H1 (cell line): ENCODE measurements around the gene ETS1. TPM values are rescaled to one million over a fixed set of nuclear protein-coding genes. Genes with fewer than 3 reads are reported as not detected.

Experiments used
- CTCF ChIA-PET: fragments of 300-600 bp; sonication (Branson Sonifier 250); formaldehyde crosslinking; loops from one replicate; lab custom pipeline; 2021; ENCODE audit not compliant: partially characterized antibody; lab: Charles Lee
- POLR2A ChIA-PET: fragments of 300-600 bp; sonication (Branson Sonifier 250); formaldehyde crosslinking; loops from one replicate; lab custom pipeline; 2021; ENCODE audit warnings: inconsistent platforms; ENCODE audit not compliant: partially characterized antibody; lab: Charles Lee
- DNase-seq, 2 experiments: peaks; one replicate each; pipeline versions ENCODE4 v3.0.0 to v3.0.0-alpha.2; 2010 to 2022; ENCODE audit warnings: low spot score in 2 of 2, low read depth in 1 of 2, mixed read lengths in 1 of 2
- FAIRE-seq: peaks from 2 replicates; lab custom pipeline; 2011; peaks lifted over from hg19 to GRCh38; lab: Jason Lieb, UNC
- H2AFZ ChIP-seq: 2 replicates; pipeline ENCODE4 v1.8.1; 2012; ENCODE audit warnings: low read length, inconsistent platforms
- H2AK5ac ChIP-seq: 2 replicates; pipeline ENCODE4 v1.6.1; 2013; ENCODE audit warnings: low read depth, low read length
- H2BK120ac ChIP-seq: replicated peaks from 2 replicates; pipeline ENCODE3; 2013; ENCODE audit warnings: low read depth, low read length, inconsistent platforms
- H2BK12ac ChIP-seq: 2 replicates; pipeline ENCODE4 v1.6.1; 2013; ENCODE audit warnings: low read depth, low read length
- H2BK15ac ChIP-seq: 2 replicates; pipeline ENCODE4 v1.6.1; 2013; ENCODE audit warnings: low read length
- H2BK20ac ChIP-seq: 2 replicates; pipeline ENCODE4 v1.6.1; 2013; ENCODE audit warnings: low read length
- H2BK5ac ChIP-seq: 2 replicates; pipeline ENCODE4 v1.6.1; 2013; ENCODE audit warnings: low read depth, low read length
- H3K14ac ChIP-seq: 2 replicates; pipeline ENCODE4 v1.6.1; 2013; ENCODE audit warnings: inconsistent platforms; ENCODE audit not compliant: insufficient read length
- H3K18ac ChIP-seq: 2 replicates; pipeline ENCODE4 v1.6.1; 2013; ENCODE audit warnings: low read length; ENCODE audit errors: extremely low read depth
- H3K23ac ChIP-seq: 2 replicates; pipeline ENCODE4 v1.6.1; 2013; ENCODE audit warnings: inconsistent platforms; ENCODE audit not compliant: insufficient read length
- H3K23me2 ChIP-seq: 2 replicates; pipeline ENCODE4 v1.6.1; 2013; ENCODE audit warnings: low read depth, low read length
- H3K27ac ChIP-seq: 2 replicates; pipeline ENCODE4 v1.6.1; 2011; ENCODE audit warnings: low read depth, low read length, inconsistent platforms
- H3K27me3 ChIP-seq, 4 experiments: replicated peaks in 1 of 4; 1 replicate in 1 of 4; 2 replicates in 3 of 4; pipeline versions ENCODE4 v1.6.1 to v1.8.1; 2011 to 2013; ENCODE audit warnings: low read length in 3 of 4, mild to moderate bottlenecking in 3 of 4, inconsistent platforms in 2 of 4, mixed read lengths in 2 of 4, moderate library complexity in 1 of 4; ENCODE audit not compliant: control insufficient read depth in 3 of 4, insufficient read depth in 3 of 4; ENCODE audit errors: extremely low read depth in 1 of 4
- H3K36me3 ChIP-seq, 4 experiments: 2 replicates each; pipeline versions ENCODE4 v1.6.1 to v1.8.1; 2011 to 2013; ENCODE audit warnings: mild to moderate bottlenecking in 4 of 4, low read length in 3 of 4, moderate library complexity in 2 of 4, control low read depth in 1 of 4, inconsistent platforms in 1 of 4; ENCODE audit not compliant: insufficient read depth in 4 of 4, control insufficient read depth in 2 of 4
- H3K4ac ChIP-seq: replicated peaks from 2 replicates; pipeline ENCODE3; 2013; ENCODE audit warnings: low read length, low read depth, mixed read lengths, inconsistent platforms; ENCODE audit not compliant: insufficient read length
- H3K4me1 ChIP-seq, 4 experiments: replicated peaks in 1 of 4; 1 replicate in 1 of 4; 2 replicates in 3 of 4; pipeline versions ENCODE4 v1.6.1 to v1.8.1; 2011 to 2013; ENCODE audit warnings: low read length in 3 of 4, inconsistent platforms in 2 of 4, mixed read lengths in 1 of 4; ENCODE audit not compliant: insufficient read depth in 4 of 4, control insufficient read depth in 3 of 4
- H3K4me2 ChIP-seq, 2 experiments: 2 replicates each; pipeline versions ENCODE4 v1.6.1 to v1.8.1; 2011 to 2013; ENCODE audit warnings: low read depth in 2 of 2, low read length in 2 of 2, control low read depth in 1 of 2, inconsistent platforms in 1 of 2, mild to moderate bottlenecking in 1 of 2; ENCODE audit not compliant: insufficient read depth in 1 of 2
- H3K4me3 ChIP-seq, 4 experiments: fragments of 200-600, 300-600 bp in 1 of 4; sonication (generic), shearing (Covaris generic), sonication (Bioruptor Twin) in 1 of 4; 2 replicates each; pipeline versions ENCODE4 v1.5.1 to v1.8.1; 2011 to 2016; ENCODE audit warnings: low read length in 4 of 4, low read depth in 3 of 4, control low read depth in 2 of 4, inconsistent platforms in 2 of 4, mild to moderate bottlenecking in 2 of 4, mixed read lengths in 1 of 4, moderate library complexity in 1 of 4; ENCODE audit not compliant: insufficient read depth in 2 of 4; ENCODE audit errors: extremely low read depth in 1 of 4
- H3K56ac ChIP-seq: replicated peaks from 2 replicates; pipeline ENCODE3; 2013; ENCODE audit warnings: low read depth, mild to moderate bottlenecking, mixed read lengths, low read length, inconsistent platforms; ENCODE audit not compliant: insufficient read length
- H3K79me1 ChIP-seq: 2 replicates; pipeline ENCODE4 v1.6.1; 2013; ENCODE audit warnings: low read depth, low read length, control low read depth
- H3K79me2 ChIP-seq, 2 experiments: 2 replicates each; pipeline versions ENCODE4 v1.6.1 to v1.8.1; 2012 to 2013; ENCODE audit warnings: low read length in 2 of 2, mild to moderate bottlenecking in 2 of 2, inconsistent platforms in 1 of 2; ENCODE audit not compliant: insufficient read depth in 2 of 2, control insufficient read depth in 1 of 2
- H3K9ac ChIP-seq, 4 experiments: replicated peaks in 1 of 4; 1 replicate in 1 of 4; 2 replicates in 3 of 4; pipeline versions ENCODE4 v1.6.1 to v1.8.1; 2011 to 2013; ENCODE audit warnings: low read depth in 3 of 4, low read length in 3 of 4, control low read depth in 2 of 4, mild to moderate bottlenecking in 2 of 4, moderate library complexity in 2 of 4, inconsistent platforms in 1 of 4; ENCODE audit errors: extremely low read depth in 1 of 4
- H3K9me3 ChIP-seq, 2 experiments: 2 replicates each; pipeline versions ENCODE4 v1.6.1 to v1.8.1; 2012 to 2013; ENCODE audit warnings: mild to moderate bottlenecking in 2 of 2, moderate library complexity in 2 of 2, control low read depth in 1 of 2, inconsistent platforms in 1 of 2, low read depth in 1 of 2, low read length in 1 of 2, mixed read lengths in 1 of 2; ENCODE audit not compliant: insufficient read depth in 2 of 2
- H4K20me1 ChIP-seq, 2 experiments: replicated peaks in 1 of 2; 2 replicates each; pipeline versions ENCODE3 to v1.8.1; 2011 to 2013; ENCODE audit warnings: inconsistent platforms in 2 of 2, low read length in 2 of 2, mild to moderate bottlenecking in 1 of 2; ENCODE audit not compliant: insufficient read depth in 2 of 2, control insufficient read depth in 1 of 2
- H4K5ac ChIP-seq: 2 replicates; pipeline ENCODE4 v1.6.1; 2013; ENCODE audit warnings: low read length, low read depth, mixed read lengths, inconsistent platforms; ENCODE audit not compliant: insufficient read length
- H4K8ac ChIP-seq: 2 replicates; pipeline ENCODE4 v1.8.0; 2013; ENCODE audit warnings: mild to moderate bottlenecking, moderate library complexity, low read length, inconsistent platforms; ENCODE audit not compliant: insufficient read depth; ENCODE audit errors: extremely low read depth
- H4K91ac ChIP-seq: replicated peaks from 2 replicates; pipeline ENCODE3; 2013; ENCODE audit warnings: low read length, mixed read lengths, inconsistent platforms; ENCODE audit not compliant: insufficient read length
- CREB1 ChIP-seq: IDR thresholded peaks from 2 replicates; pipeline ENCODE4 v1.6.1; 2012; ENCODE audit warnings: inconsistent platforms
- EP300 ChIP-seq, 2 experiments: IDR thresholded peaks; 1 replicate in 1 of 2; 2 replicates in 1 of 2; pipeline ENCODE4 v1.6.1; 2011 to 2012; ENCODE audit warnings: low read depth in 2 of 2, low read length in 2 of 2, mild to moderate bottlenecking in 2 of 2, borderline replicate concordance in 1 of 2, inconsistent platforms in 1 of 2, moderate library complexity in 1 of 2
- JUN ChIP-seq: IDR thresholded peaks from 2 replicates; pipeline ENCODE4 v1.6.1; 2011; ENCODE audit warnings: low read depth, mild to moderate bottlenecking, improper control_type of control experiment, low read length
- PHF8 ChIP-seq: fragments of 200-600 bp; sonication (generic); conservative IDR thresholded peaks from 2 replicates; pipeline ENCODE4 v1.7.1; 2012; ENCODE audit warnings: low read depth, mild to moderate bottlenecking, inconsistent platforms, low read length, moderate library complexity
- RNF2 ChIP-seq: fragments of 200-900, 300-1000 bp; sonication (generic); IDR thresholded peaks from 2 replicates; pipeline ENCODE4 v1.7.1; 2016; ENCODE audit warnings: borderline replicate concordance, low read depth, mild to moderate bottlenecking, antibody characterized with exemption, low read length; ENCODE audit not compliant: poor library complexity, severe bottlenecking; ENCODE audit errors: missing control alignments
- SP2 ChIP-seq: IDR thresholded peaks from 2 replicates; pipeline ENCODE4 v1.6.1; 2012; ENCODE audit warnings: mild to moderate bottlenecking, low read length, inconsistent platforms
- TEAD4 ChIP-seq: IDR thresholded peaks from 2 replicates; pipeline ENCODE4 v1.6.1; 2012; ENCODE audit warnings: low read depth, low read length, inconsistent platforms, mixed read lengths
- ZNF274 ChIP-seq: IDR thresholded peaks from 2 replicates; pipeline ENCODE4 v1.7.0; 2012; ENCODE audit warnings: low read length, borderline replicate concordance; ENCODE audit errors: extremely low read depth
- WGBS, 2 experiments: shearing (Covaris generic) in 1 of 2; methylation state at CpG; one replicate each; pipeline versions ENCODE4 v1.1.6 to v1.1.7; 2013 to 2015; ENCODE audit warnings: low lambda C conversion rate in 2 of 2, mixed read lengths in 2 of 2, inconsistent platforms in 1 of 2, low coverage in 1 of 2, missing lambda C conversion rate in 1 of 2; ENCODE audit not compliant: insufficient replicate concordance in 2 of 2, insufficient coverage in 1 of 2, insufficient read length in 1 of 2; ENCODE audit errors: extremely low coverage in 1 of 2, missing lambda C conversion rate in 1 of 2; 5-methylcytosine and 5-hydroxymethylcytosine counted together
- polyA plus RNA-seq, 7 experiments: library from polyadenylated mRNA; depleted of rRNA in 3 of 7; stranded (reverse) in 5 of 7; unstranded in 2 of 7; fragments of >200 nt in 5 of 7; fragments of 200-250 nt in 2 of 7; gene quantifications; 1 replicate in 5 of 7; 2 replicates in 1 of 7; 4 replicates in 1 of 7; pipeline versions ENCODE4 v1.2.1 to v1.2.3, GENCODE V29; 2011 to 2013; ENCODE audit warnings: missing spikeins in 2 of 7, mixed read lengths in 2 of 7
- total RNA-seq: library from RNA; stranded (reverse); fragmentation: NEBNext Ultra II Directional; extraction: Animal tissue kit (Norgen Biotek cat#: 25700); gene quantifications from 2 replicates; pipeline ENCODE4 v1.2.1, GENCODE V29; 2021

Gene ETS1
- total and polyA plus RNA-seq, 2 of the 8 experiments (the other 6 are each of a cell fraction or from before 2014, with no cell fraction given): 10.0 to 35.3 TPM

DNA sequence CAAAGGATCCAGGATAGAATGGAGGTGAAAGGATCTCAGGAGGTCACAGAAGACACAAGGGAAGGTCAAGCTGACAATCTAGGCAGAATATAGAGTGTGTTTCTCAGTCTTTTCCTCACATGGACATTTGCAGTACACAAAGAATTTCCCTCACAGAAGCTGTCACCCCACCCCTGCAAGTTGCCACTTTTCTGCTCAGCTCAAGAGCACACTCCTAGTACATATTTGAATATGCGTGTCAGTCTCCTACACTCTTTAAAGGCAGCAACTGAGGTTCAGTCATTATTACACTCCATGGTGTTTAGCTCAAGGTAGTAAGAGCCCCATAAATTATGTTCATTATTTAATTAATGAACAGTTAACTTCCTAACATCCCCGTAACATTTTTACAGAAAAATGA is 59.1 kb downstream of the ETS1 start:
- Histone ChIP-seq H4K91ac (no peak overlapping the region), H2BK5ac (no peak overlapping the region), H3K79me2 (no peaks in the 10 kb centered on the region), H3K27ac (no peak overlapping the region), H3K18ac (no peak overlapping the region), H3K9ac (no peak overlapping the region), H3K4ac (no peak overlapping the region), H2AFZ (no peak overlapping the region), H2AK5ac (no peak overlapping the region), H3K27me3 (peaks cover 3 to 47% (median 24%) of the 10 kb centered on the region in 4 experiments; a peak in 6 of 7 replicates), H3K23ac (no peak overlapping the region), H3K23me2 (0 out of 2 replicates have a peak, but pooled peaks cover 2% of the 10 kb centered on the region), H3K14ac (no peak overlapping the region), H3K4me1 (peaks cover 4 to 16% (median 11%) of the 10 kb centered on the region in 4 experiments; a peak in 6 of 7 replicates), H2BK120ac (no peak overlapping the region), H4K5ac (no peak overlapping the region), H3K4me3 (no peak overlapping the region), H3K36me3 (no peaks in the 10 kb centered on the region), H2BK12ac (no peak overlapping the region), H3K4me2 (no peak overlapping the region), H4K8ac (no peak overlapping the region), H2BK20ac (no peak overlapping the region), H3K79me1 (no peaks in the 10 kb centered on the region), H3K56ac (no peak overlapping the region), H3K9me3 (no peaks in the 10 kb centered on the region), H4K20me1 (peaks cover 0 to 1% of the 10 kb centered on the region in 2 experiments), H2BK15ac (no peak overlapping the region)
- FAIRE-seq (no peak), DNase-seq (no peak)
- ChIA-PET POLR2A (interaction anchor here (0.8 kb wide), 1 partner anchor 9 kb away, joined by 3 read pairs; no protein-coding TSS in a partner anchor), CTCF (interaction anchor here (1.0 to 1.9 kb wide), 2 partner anchors 20 to 22 kb away, joined by 4 to 6 read pairs; no protein-coding TSS in a partner anchor)
- 89% methylated on average over 2 of the region's 2 CpGs; no CpG with 5 or more reads in 1 of the 2 experiments for WGBS, 2 experiments
- TF ChIP-seq RNF2: no peak
- TF ChIP-seq PHF8: no peak
- no peak for TF ChIP-seq EP300 (IDR thresholded peaks at IDR 0.05; ENCODE audit: borderline replicate concordance in 1 of 2, low read depth in 2 of 2, low read length in 2 of 2)
- TF ChIP-seq SP2: no peak
- TF ChIP-seq TEAD4: no peak
- TF ChIP-seq CREB1: no peak
- TF ChIP-seq JUN: no peak
- no peak for TF ChIP-seq ZNF274
